Liver (tissue), 9 donors: ENCODE results near the gene SORL1. TPM values are rescaled to one million over a fixed set of nuclear protein-coding genes. Genes with fewer than 3 reads are reported as not detected.
A peak's percentile ranks its signal among the peaks of the same experiment; 100 is the strongest.

Experiments
- DNase-seq: peaks from one replicate; pipeline ENCODE4 v3.0.0-alpha.2; 2017; ENCODE audit warnings: low spot score
- H3K27ac ChIP-seq, 2 donors: one replicate each; pipeline ENCODE4 v1.7.0; 2013; ENCODE audit warnings: inconsistent platforms in 2 of 2, low read length in 2 of 2, control low read depth in 1 of 2, low read depth in 1 of 2, mild to moderate bottlenecking in 1 of 2
- H3K27me3 ChIP-seq, 4 donors: one replicate each; pipeline versions ENCODE4 v1.6.1 to v1.7.0; 2013; ENCODE audit warnings: low read length in 3 of 4, inconsistent platforms in 1 of 4, mild to moderate bottlenecking in 1 of 4, moderate library complexity in 1 of 4; ENCODE audit not compliant: control insufficient read depth in 4 of 4, insufficient read depth in 4 of 4
- H3K36me3 ChIP-seq, 4 donors: one replicate each; pipeline versions ENCODE4 v1.6.1 to v1.7.0; 2013; ENCODE audit warnings: low read length in 3 of 4, mild to moderate bottlenecking in 3 of 4, low read depth in 1 of 4, moderate library complexity in 1 of 4; ENCODE audit not compliant: control insufficient read depth in 4 of 4, insufficient read depth in 3 of 4
- H3K4me1 ChIP-seq, 4 donors: one replicate each; pipeline versions ENCODE4 v1.6.1 to v1.7.0; 2013; ENCODE audit warnings: low read length in 3 of 4, mild to moderate bottlenecking in 3 of 4, moderate library complexity in 1 of 4; ENCODE audit not compliant: control insufficient read depth in 4 of 4, insufficient read depth in 4 of 4
- H3K4me3 ChIP-seq, 3 donors: one replicate each; pipeline versions ENCODE4 v1.6.1 to v1.7.0; 2013; ENCODE audit warnings: low read length in 3 of 3, control low read depth in 1 of 3, low read depth in 1 of 3, mild to moderate bottlenecking in 1 of 3
- H3K9ac ChIP-seq, 2 donors: one replicate each; pipeline ENCODE4 v1.7.0; 2013; ENCODE audit warnings: low read length in 2 of 2, mild to moderate bottlenecking in 2 of 2, moderate library complexity in 2 of 2, control low read depth in 1 of 2, low read depth in 1 of 2
- H3K9me3 ChIP-seq, 4 donors: one replicate each; pipeline versions ENCODE4 v1.6.1 to v1.7.0; 2013; ENCODE audit warnings: low read length in 3 of 4; ENCODE audit not compliant: control insufficient read depth in 4 of 4
- CTCF ChIP-seq: fragments of 150-350 bp; IDR thresholded peaks from 2 replicates; pipeline ENCODE4 v1.5.1; 2017; ENCODE audit warnings: improper control_type of control experiment, low read depth, low read length; ENCODE audit not compliant: missing input control
- EGR1 ChIP-seq, 2 donors: IDR thresholded peaks; 2 replicates each; pipeline ENCODE4 v1.6.1; 2016 to 2018; ENCODE audit warnings: antibody characterized with exemption in 2 of 2, low read depth in 2 of 2
- FOXA2 ChIP-seq: IDR thresholded peaks from 2 replicates; pipeline ENCODE4 v1.6.1; 2016; ENCODE audit warnings: antibody characterized with exemption
- HNF4G ChIP-seq: IDR thresholded peaks from 2 replicates; pipeline ENCODE4 v1.6.1; 2016; ENCODE audit warnings: antibody characterized with exemption
- JUND ChIP-seq, 2 donors: IDR thresholded peaks; 2 replicates each; pipeline ENCODE4 v1.6.1; 2016; ENCODE audit warnings: antibody characterized with exemption in 2 of 2
- MAX ChIP-seq: IDR thresholded peaks from 2 replicates; pipeline ENCODE4 v1.6.1; 2016; ENCODE audit warnings: antibody characterized with exemption
- NR2F2 ChIP-seq: IDR thresholded peaks from 2 replicates; pipeline ENCODE4 v1.6.1; 2016; ENCODE audit warnings: antibody characterized with exemption
- RAD21 ChIP-seq, 2 donors: IDR thresholded peaks; 2 replicates each; pipeline ENCODE4 v1.6.1; 2016; ENCODE audit warnings: antibody characterized with exemption in 2 of 2, mild to moderate bottlenecking in 2 of 2
- RXRA ChIP-seq, 2 donors: IDR thresholded peaks; 2 replicates each; pipeline ENCODE4 v1.6.1; 2017 to 2018; ENCODE audit warnings: antibody characterized with exemption in 2 of 2, mild to moderate bottlenecking in 1 of 2
- SP1 ChIP-seq: IDR thresholded peaks from 2 replicates; pipeline ENCODE4 v1.6.1; 2018; ENCODE audit warnings: antibody characterized with exemption, mild to moderate bottlenecking
- TAF1 ChIP-seq: conservative IDR thresholded peaks from 2 replicates; pipeline ENCODE4 v1.6.1; 2016; ENCODE audit warnings: antibody characterized with exemption, mild to moderate bottlenecking
- ZBTB33 ChIP-seq: IDR thresholded peaks from 2 replicates; pipeline ENCODE4 v1.6.1; 2016; ENCODE audit warnings: antibody characterized with exemption
- WGBS: extraction: QIAGEN DNeasy Blood & Tissue Kit; methylation state at CpG from one replicate; pipeline ENCODE4 v1.1.7; 2013; 5-methylcytosine and 5-hydroxymethylcytosine counted together
- polyA plus RNA-seq, 2 donors: library from polyadenylated mRNA; stranded (reverse) in 1 of 2; unstranded in 1 of 2; fragments of 200-250 nt in 1 of 2; fragments of >200 nt in 1 of 2; fragmentation: Nextera tagmentation in 1 of 2; extraction: Ambion mirVana in 1 of 2; gene quantifications; one replicate each; pipeline versions ENCODE4 v1.2.1 to v1.2.3, GENCODE V29; 2013 to 2015
- total RNA-seq, 2 donors: library from RNA; depleted of rRNA; stranded (reverse); fragments of >200 nt; gene quantifications; one replicate each; pipeline ENCODE4 v1.2.3, GENCODE V29; 2014
- donor health status: healthy.
- donor health status: healthy.
- donor health status: healthy.
- donor health status: healthy.
- donor health status: healthy.

Gene SORL1
- total and polyA plus RNA-seq, 4 donors: 14.6 to 124 (median 25.4) TPM

GRCh38 chr11:121426476-121427399 lies 25.4 kb upstream of the SORL1 start:
- Histone ChIP-seq H3K4me3 (peak overlapping the region in 1 of 3 donors; percentile 30), H3K27me3 (no peaks in the 10 kb centered on the region), H3K36me3 (no peaks in the 10 kb centered on the region), H3K4me1 (peaks cover 0 to 10% (median 3%) of the 10 kb centered on the region in 4 donors), H3K9ac (no peak overlapping the region), H3K9me3 (no peaks in the 10 kb centered on the region), H3K27ac (no peak overlapping the region)
- TF ChIP-seq RAD21 (IDR thresholded peaks at IDR 0.05): peak in 1 of 2 donors; percentile 38
- TF ChIP-seq FOXA2: no peak
- peak; percentile 19 for TF ChIP-seq CTCF
- TF ChIP-seq JUND (IDR thresholded peaks at IDR 0.05): no peak
- WGBS: 27% methylated on average over 48 of the region's 48 CpGs
- peak; percentile 52 for DNase-seq

- TF ChIP-seq TAF1: no peak
- TF ChIP-seq SP1: no peak
- TF ChIP-seq ZBTB33: no peak
- TF ChIP-seq FOXA2: no peak
- no peak for TF ChIP-seq MAX
- TF ChIP-seq RAD21 (IDR thresholded peaks at IDR 0.05): no peak
- no peak for TF ChIP-seq NR2F2
- TF ChIP-seq HNF4G: no peak
- TF ChIP-seq RXRA (IDR thresholded peaks at IDR 0.05): no peak
- TF ChIP-seq CTCF: no peak
- TF ChIP-seq EGR1 (IDR thresholded peaks at IDR 0.05; ENCODE audit: low read depth in 2 of 2): no peak
- no peak overlapping the region for H3K27ac ChIP-seq
- H3K9ac ChIP-seq: no peak overlapping the region
- no peaks in the 10 kb centered on the region for H3K9me3 ChIP-seq
- no peaks in the 10 kb centered on the region for H3K36me3 ChIP-seq
- 12% methylated on average over 8 of the region's 8 CpGs for WGBS
- H3K4me1 ChIP-seq: peaks cover 0 to 10% (median 3%) of the 10 kb centered on the region in 4 donors
- no peaks in the 10 kb centered on the region for H3K27me3 ChIP-seq
- peak overlapping the region in 1 of 3 donors; percentile 30 for H3K4me3 ChIP-seq
- no peak for DNase-seq
These were observed 24.7 kb upstream of the SORL1 start for GRCh38 chr11:121427400-121427744.
